Ovary (tissue), 3 donors: Measurements from ENCODE around the gene TADA2B.
A peak's percentile ranks its signal among the peaks of the same experiment; 100 is the strongest.

Experiments
- CTCF ChIP-seq, 3 donors: fragments of 450-650 bp in 2 of 3; fragments of 200-600 bp in 1 of 3; IDR thresholded peaks; one replicate each; pipeline versions ENCODE4 v1.5.1 to v1.8.0; 2016 to 2022; ENCODE audit warnings: antibody characterized with exemption in 3 of 3, mild to moderate bottlenecking in 1 of 3
- EP300 ChIP-seq: sonication (generic); formaldehyde crosslinking; IDR thresholded peaks from one replicate; pipeline ENCODE4 v1.6.1; 2017; ENCODE audit warnings: antibody characterized with exemption
- donor health status: DM: no; HTN: no; CAD: no.

- TF ChIP-seq CTCF (IDR thresholded peaks at IDR 0.05): peak in 2 of 3 donors; percentile 58 to 89
- TF ChIP-seq EP300: no peak
Observed at GRCh38 chr4:7042503-7043283, 479 bp upstream of the TADA2B start.
